A673 (cell line): ENCODE results near the gene NVL. TPM values are rescaled to one million over a fixed set of nuclear protein-coding genes. Genes with fewer than 3 reads are reported as not detected.

ENCODE experiments used
- BruUV-seq: library from RNA; stranded (reverse); fragments of 400-500 nt; replicated peaks from 2 replicates; lab custom pipeline; 2021; lab: Mats Ljungman, UMichigan
- CTCF ChIA-PET: fragments of 300-600 bp; sonication (Branson Sonifier 250); formaldehyde crosslinking; loops from one replicate; lab custom pipeline; 2022; ENCODE audit warnings: antibody characterized with exemption; lab: Charles Lee
- POLR2A ChIA-PET: fragments of 300-600 bp; sonication (Branson Sonifier 250); formaldehyde crosslinking; loops from one replicate; lab custom pipeline; 2022; ENCODE audit warnings: antibody characterized with exemption; ENCODE audit not compliant: low non-redundant PET; lab: Charles Lee
- DNase-seq: peaks from one replicate; pipeline ENCODE4 v3.0.0-alpha.2; 2015; ENCODE audit warnings: low spot score
- H3K27ac ChIP-seq: fragments of 200-600 bp; sonication (generic); 2 replicates; pipeline ENCODE4 v1.5.1; 2016; ENCODE audit warnings: mixed run types, low read depth, mild to moderate bottlenecking, mixed read lengths, antibody characterized with exemption, low read length; ENCODE audit not compliant: poor library complexity, severe bottlenecking
- H3K27me3 ChIP-seq: fragments of 200-600 bp; sonication (generic); replicated peaks from 2 replicates; pipeline ENCODE4 v1.6.1; 2017; ENCODE audit warnings: mixed run types, low read depth, mild to moderate bottlenecking, mixed read lengths, antibody characterized with exemption, low read length; ENCODE audit not compliant: insufficient read depth, poor library complexity
- H3K36me3 ChIP-seq: fragments of 200-600 bp; sonication (generic); 2 replicates; pipeline ENCODE4 v1.6.1; 2016; ENCODE audit warnings: mixed run types, mild to moderate bottlenecking, mixed read lengths, antibody characterized with exemption, low read length; ENCODE audit not compliant: insufficient read depth, poor library complexity, severe bottlenecking
- H3K4me1 ChIP-seq: fragments of 200-600 bp; sonication (generic); 2 replicates; pipeline ENCODE4 v1.6.1; 2017; ENCODE audit warnings: mixed run types, mild to moderate bottlenecking, mixed read lengths, antibody characterized with exemption, low read length; ENCODE audit not compliant: insufficient read depth, poor library complexity, severe bottlenecking
- H3K4me3 ChIP-seq: fragments of 200-600 bp; sonication (generic); 2 replicates; pipeline ENCODE4 v1.5.1; 2016; ENCODE audit warnings: low read depth, mixed run types, mild to moderate bottlenecking, mixed read lengths, low read length; ENCODE audit not compliant: poor library complexity, severe bottlenecking
- H3K9me3 ChIP-seq: fragments of 200-600 bp; sonication (generic); 2 replicates; pipeline ENCODE4 v1.6.1; 2016; ENCODE audit warnings: mixed run types, low read depth, mild to moderate bottlenecking, mixed read lengths, antibody characterized with exemption, low read length; ENCODE audit not compliant: poor library complexity, severe bottlenecking
- EZH2 ChIP-seq: fragments of 200-600 bp; sonication (generic); IDR thresholded peaks from 2 replicates; pipeline ENCODE4 v1.6.1; 2017; ENCODE audit warnings: borderline replicate concordance, low read depth, mild to moderate bottlenecking, mixed read lengths, antibody characterized with exemption, low read length; ENCODE audit not compliant: poor library complexity, severe bottlenecking
- intact Hi-C: fragments of 100-400 bp; cut with micrococcal nuclease; formaldehyde crosslinking; loops from one replicate; pipeline ENCODE4 v1.10.0; 2022; ENCODE audit not compliant: unreplicated experiment
- total RNA-seq: library from RNA; stranded (reverse); gene quantifications from 2 replicates; pipeline ENCODE4 v1.2.3, GENCODE V29; 2021
- TF ChIP-seq, protein P1 (sequence below): fragments of 300-800, 200-600 bp; sonication (generic); conservative IDR thresholded peaks from 2 replicates; pipeline ENCODE4 v1.5.1; 2017; ENCODE audit warnings: low read depth, mild to moderate bottlenecking, antibody characterized with exemption, low read length, moderate library complexity, mixed read lengths

Gene NVL
- total RNA-seq, 1 experiment from 2014 or later, result 54.8 TPM

DNA sequence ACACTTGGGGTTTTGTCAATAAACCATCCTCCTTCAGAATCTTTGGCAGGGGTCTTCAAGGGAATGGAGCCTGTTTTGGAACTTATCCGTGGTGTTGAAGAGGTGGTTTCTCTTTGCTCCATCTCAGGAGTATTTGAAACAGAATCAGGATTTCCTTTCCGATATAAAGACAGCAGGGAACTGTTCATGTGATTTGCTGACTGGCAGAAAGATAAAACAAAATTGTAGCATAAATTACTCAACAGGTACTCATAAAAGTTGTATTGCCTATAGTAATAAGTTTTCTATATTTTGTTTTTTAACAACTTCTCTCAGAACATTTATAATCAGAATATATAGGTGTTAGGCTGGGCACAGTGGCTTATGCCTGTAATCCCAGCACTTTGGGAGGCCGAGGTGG is 21.9 kb downstream of the NVL start:
- no peaks in the 10 kb centered on the region for H3K4me1 ChIP-seq
- no peak for TF ChIP-seq EZH2
- TF ChIP-seq, protein P1, sequence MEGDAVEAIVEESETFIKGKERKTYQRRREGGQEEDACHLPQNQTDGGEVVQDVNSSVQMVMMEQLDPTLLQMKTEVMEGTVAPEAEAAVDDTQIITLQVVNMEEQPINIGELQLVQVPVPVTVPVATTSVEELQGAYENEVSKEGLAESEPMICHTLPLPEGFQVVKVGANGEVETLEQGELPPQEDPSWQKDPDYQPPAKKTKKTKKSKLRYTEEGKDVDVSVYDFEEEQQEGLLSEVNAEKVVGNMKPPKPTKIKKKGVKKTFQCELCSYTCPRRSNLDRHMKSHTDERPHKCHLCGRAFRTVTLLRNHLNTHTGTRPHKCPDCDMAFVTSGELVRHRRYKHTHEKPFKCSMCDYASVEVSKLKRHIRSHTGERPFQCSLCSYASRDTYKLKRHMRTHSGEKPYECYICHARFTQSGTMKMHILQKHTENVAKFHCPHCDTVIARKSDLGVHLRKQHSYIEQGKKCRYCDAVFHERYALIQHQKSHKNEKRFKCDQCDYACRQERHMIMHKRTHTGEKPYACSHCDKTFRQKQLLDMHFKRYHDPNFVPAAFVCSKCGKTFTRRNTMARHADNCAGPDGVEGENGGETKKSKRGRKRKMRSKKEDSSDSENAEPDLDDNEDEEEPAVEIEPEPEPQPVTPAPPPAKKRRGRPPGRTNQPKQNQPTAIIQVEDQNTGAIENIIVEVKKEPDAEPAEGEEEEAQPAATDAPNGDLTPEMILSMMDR, result no peak
- BruUV-seq, result no TSS peak
- ChIA-PET CTCF (interaction anchor here (0.6 kb wide), 1 partner anchor 113 kb away, joined by 6 read pairs; no protein-coding TSS in a partner anchor), POLR2A (no interaction called here)
- no peaks in the 10 kb centered on the region for H3K27me3 ChIP-seq
- H3K27ac ChIP-seq, result no peak overlapping the region
- H3K9me3 ChIP-seq, result no peaks in the 10 kb centered on the region
- peaks cover 54% of the 10 kb centered on the region for H3K36me3 ChIP-seq
- no peak overlapping the region for H3K4me3 ChIP-seq
- intact Hi-C loops, result no loop called here
- DNase-seq, result no peak

DNA sequence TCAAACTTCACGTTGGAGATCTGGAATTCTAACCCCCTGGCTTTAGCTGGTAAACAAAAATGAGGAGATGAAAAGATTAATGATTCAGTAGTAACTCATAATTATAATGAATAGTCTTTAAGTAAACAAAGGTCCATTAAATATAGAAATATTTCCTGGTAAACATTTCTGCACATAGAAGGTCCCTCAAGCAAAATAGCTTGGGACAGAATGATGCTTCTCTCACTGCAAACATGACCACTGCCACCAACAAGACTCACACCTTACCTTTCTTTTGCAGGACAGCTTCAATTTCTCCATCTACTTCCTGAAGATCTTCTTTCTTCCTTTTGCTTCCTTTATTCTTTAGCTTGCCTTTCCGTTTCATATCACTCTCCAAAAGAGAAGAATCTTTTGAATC is 25.2 kb downstream of the NVL start:
- ChIA-PET CTCF (no interaction called here), POLR2A (no interaction called here)
- DNase-seq, result no peak
- Histone ChIP-seq H3K9me3 (no peaks in the 10 kb centered on the region), H3K4me3 (no peak overlapping the region), H3K4me1 (no peaks in the 10 kb centered on the region), H3K27me3 (no peaks in the 10 kb centered on the region), H3K27ac (no peak overlapping the region), H3K36me3 (peaks cover 68% of the 10 kb centered on the region)
- no TSS peak for BruUV-seq
- TF ChIP-seq, protein P1, result no peak
- TF ChIP-seq EZH2, result no peak
- intact Hi-C loops, result no loop called here

DNA sequence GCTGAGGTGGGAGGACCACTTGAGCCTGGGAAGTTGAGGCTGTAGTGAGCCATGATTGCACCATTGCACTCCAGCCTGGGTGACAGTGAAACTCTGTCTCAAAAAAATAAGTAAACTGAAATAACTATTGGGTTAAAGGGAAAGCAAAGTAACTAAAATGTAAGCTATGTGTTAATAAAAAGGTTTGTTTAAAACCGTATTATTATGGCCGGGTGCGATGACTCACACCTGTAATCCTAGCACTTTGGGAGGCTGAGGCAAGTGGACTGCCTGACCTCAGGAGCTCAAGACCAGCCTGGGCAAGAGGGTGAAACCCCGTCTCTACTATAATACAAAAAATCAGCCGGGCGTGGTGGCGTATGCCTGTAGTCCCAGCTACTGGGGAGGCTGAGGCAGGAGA is 27.0 kb downstream of the NVL start:
- H3K27ac ChIP-seq, result no peak overlapping the region
- no peak for TF ChIP-seq EZH2
- TF ChIP-seq, protein P1, result no peak
- peaks cover 74% of the 10 kb centered on the region for H3K36me3 ChIP-seq
- BruUV-seq, result no TSS peak
- H3K4me1 ChIP-seq, result no peaks in the 10 kb centered on the region
- no peak overlapping the region for H3K4me3 ChIP-seq
- DNase-seq, result no peak
- H3K27me3 ChIP-seq, result no peaks in the 10 kb centered on the region
- ChIA-PET CTCF (no interaction called here), POLR2A (interaction anchor here (0.6 kb wide), 1 partner anchor 117 kb away, joined by 3 read pairs; no protein-coding TSS in a partner anchor)
- intact Hi-C loops, result no loop called here
- H3K9me3 ChIP-seq, result no peaks in the 10 kb centered on the region
